Activated T-helper 9 cell treated with anti-CD3 and anti-CD28 coated beads, Interleukin-2, amount 50 U/mL, for 16 hours (primary cell): ENCODE measurements around the gene ZNG1F.
"Not testable (repeated sequence)": the region's sequence is repeated elsewhere in the genome, so short reads cannot be mapped to it uniquely, and the experiment has no call there.

Experiments used
- DNase-seq: peaks from one replicate; pipeline ENCODE4 v3.0.0-alpha.2; 2020; ENCODE audit warnings: low read depth

ZNG1F gene

GRCh38 chr9:41086215-41086614, 102.9 kb downstream of the ZNG1F start:
- not testable (repeated sequence) for DNase-seq

GRCh38 chr9:41082358-41082757, 106.8 kb downstream of the ZNG1F start:
- DNase-seq, result not testable (repeated sequence)
